K562 (cell line): ENCODE measurements around the gene FAM200B. TPM values are rescaled to one million over a fixed set of nuclear protein-coding genes. Genes with fewer than 3 reads are reported as not detected.

Source experiments
- BDP1 ChIP-seq: IDR thresholded peaks from 3 replicates; pipeline ENCODE4 v1.6.1; 2011; ENCODE audit not compliant: insufficient read length, insufficient read depth
- BHLHE40 ChIP-seq: IDR thresholded peaks from 2 replicates; pipeline ENCODE4 v1.6.1; 2011; ENCODE audit warnings: low read length, improper control_type of control experiment
- CREB1 ChIP-seq, 2 experiments: sonication (generic) in 1 of 2; formaldehyde crosslinking in 1 of 2; IDR thresholded peaks; 2 replicates each; pipeline versions ENCODE4 v1.6.1 to v1.8.0; 2012 to 2022; ENCODE audit warnings: inconsistent platforms in 1 of 2, mild to moderate bottlenecking in 1 of 2, missing genetic modification reagents in 1 of 2, moderate library complexity in 1 of 2
- DMBX1 ChIP-seq: fragments of 250-450 bp; sonication (Bioruptor Pico); IDR thresholded peaks from 2 replicates; pipeline ENCODE4 v1.8.0; 2022; ENCODE audit warnings: inconsistent platforms, mild to moderate bottlenecking, moderate library complexity, borderline replicate concordance
- ELF1 ChIP-seq: fragments of 200-800 bp; sonication (Bioruptor generic); IDR thresholded peaks from 2 replicates; pipeline ENCODE4 v1.6.1; 2016; ENCODE audit warnings: missing genetic modification characterization, missing compliant biosample characterization
- FOXJ3 ChIP-seq: sonication (generic); formaldehyde crosslinking; IDR thresholded peaks from 2 replicates; pipeline ENCODE4 v1.4.0; 2020; ENCODE audit warnings: mild to moderate bottlenecking, missing genetic modification reagents
- IRF2 ChIP-seq: sonication (generic); formaldehyde crosslinking; IDR thresholded peaks from 2 replicates; pipeline ENCODE4 v1.8.1; 2022; ENCODE audit warnings: mild to moderate bottlenecking, missing genetic modification reagents
- NRF1 ChIP-seq, 2 experiments: fragments of 450-650 bp; IDR thresholded peaks in 1 of 2; conservative IDR thresholded peaks in 1 of 2; 2 replicates each; pipeline ENCODE4 v1.6.1; 2014; ENCODE audit warnings: mild to moderate bottlenecking in 2 of 2
- OTX1 ChIP-seq: fragments of 450-650 bp; formaldehyde crosslinking; IDR thresholded peaks from 2 replicates; pipeline ENCODE4 v1.4.0; 2022; ENCODE audit warnings: mild to moderate bottlenecking
- RBM17 ChIP-seq: fragments of 200-400 bp; formaldehyde crosslinking; IDR thresholded peaks from 2 replicates; pipeline ENCODE4 v1.6.1; 2017; ENCODE audit warnings: low read depth, mild to moderate bottlenecking, low read length, borderline replicate concordance
- RFX7 ChIP-seq: fragments of 250-450 bp; sonication (Bioruptor Pico); IDR thresholded peaks from 2 replicates; pipeline ENCODE4 v1.5.1; 2021; ENCODE audit warnings: mild to moderate bottlenecking
- SREBF2 ChIP-seq: sonication (generic); formaldehyde crosslinking; IDR thresholded peaks from 2 replicates; pipeline ENCODE4 v1.4.0; 2020; ENCODE audit warnings: mild to moderate bottlenecking, missing genetic modification reagents
- XRCC5 ChIP-seq: fragments of 200-400 bp; formaldehyde crosslinking; IDR thresholded peaks from 2 replicates; pipeline ENCODE4 v1.6.1; 2017; ENCODE audit warnings: low read depth, mild to moderate bottlenecking, low read length
- ZEB2 ChIP-seq: fragments of 450-650 bp; IDR thresholded peaks from 2 replicates; pipeline ENCODE4 v1.6.1; 2016
- ZFX ChIP-seq: sonication (generic); formaldehyde crosslinking; IDR thresholded peaks from 2 replicates; pipeline ENCODE4 v1.8.0; 2022; ENCODE audit warnings: mild to moderate bottlenecking, missing genetic modification reagents, moderate library complexity
- ZNF121 ChIP-seq: sonication (generic); formaldehyde crosslinking; conservative IDR thresholded peaks from 2 replicates; pipeline ENCODE4 v1.8.0; 2022; ENCODE audit warnings: missing genetic modification reagents
- ZNF274 ChIP-seq: IDR thresholded peaks from 2 replicates; pipeline ENCODE4 v1.6.1; 2011; ENCODE audit warnings: low read depth, mild to moderate bottlenecking, low read length, moderate library complexity, borderline replicate concordance
- ZNF347 ChIP-seq: fragments of 450-650 bp; formaldehyde crosslinking; IDR thresholded peaks from 2 replicates; pipeline ENCODE4 v1.4.0; 2020; ENCODE audit warnings: low read depth, mild to moderate bottlenecking, moderate library complexity
- ZNF589 ChIP-seq: fragments of 200-800 bp; sonication (Bioruptor generic); IDR thresholded peaks from 2 replicates; pipeline ENCODE4 v1.6.1; 2016; ENCODE audit warnings: low read depth, missing genetic modification characterization, missing compliant biosample characterization
- polyA plus RNA-seq, 8 experiments: library from polyadenylated mRNA; depleted of rRNA in 4 of 8; stranded (reverse) in 5 of 8; unstranded in 3 of 8; fragments of >200 nt; fragmentation: Nextera tagmentation in 2 of 8; fragmentation: Illumina TruSeq in 1 of 8; extraction: Ambion mirVana in 2 of 8; extraction: Trizol in 1 of 8; gene quantifications; 2 replicates each; pipeline versions ENCODE4 v1.2.1 to v1.2.3, GENCODE V29; 2011 to 2014; ENCODE audit warnings: inconsistent platforms in 1 of 8, missing spikeins in 1 of 8
- total RNA-seq, 7 experiments: library from RNA; depleted of rRNA in 6 of 7; stranded (reverse); fragments of >200 nt in 6 of 7; fragmentation: Illumina TruSeq in 2 of 7; extraction: Trizol in 2 of 7; gene quantifications; 2 replicates each; pipeline versions ENCODE4 v1.2.1 to v1.2.3, GENCODE V29; 2011 to 2021; ENCODE audit warnings: low replicate concordance in 1 of 7
- TF ChIP-seq, protein P1 (sequence below): fragments of 450-650 bp; formaldehyde crosslinking; IDR thresholded peaks from 2 replicates; pipeline ENCODE4 v1.4.0; 2020; ENCODE audit warnings: mild to moderate bottlenecking, mixed read lengths
- TF ChIP-seq, protein P2 (sequence below), 3 experiments: fragments of 200-800 bp in 1 of 3; sonication (Bioruptor generic) in 1 of 3; sonication (generic) in 1 of 3; formaldehyde crosslinking in 1 of 3; IDR thresholded peaks; 2 replicates each; pipeline versions ENCODE4 v1.6.1 to v1.8.0; 2016 to 2022; ENCODE audit warnings: mild to moderate bottlenecking in 2 of 3, missing compliant biosample characterization in 2 of 3, missing genetic modification characterization in 2 of 3, missing genetic modification reagents in 1 of 3
- TF ChIP-seq, protein P3 (sequence below): sonication (generic); formaldehyde crosslinking; IDR thresholded peaks from 2 replicates; pipeline ENCODE4 v1.8.0; 2022; ENCODE audit warnings: missing genetic modification reagents, mild to moderate bottlenecking, moderate library complexity, borderline replicate concordance

Gene FAM200B
- total and polyA plus RNA-seq, 9 of the 15 experiments (the other 6 are each of a cell fraction or from before 2014, with no cell fraction given): 17.4 to 48.0 (median 25.5) TPM

DNA sequence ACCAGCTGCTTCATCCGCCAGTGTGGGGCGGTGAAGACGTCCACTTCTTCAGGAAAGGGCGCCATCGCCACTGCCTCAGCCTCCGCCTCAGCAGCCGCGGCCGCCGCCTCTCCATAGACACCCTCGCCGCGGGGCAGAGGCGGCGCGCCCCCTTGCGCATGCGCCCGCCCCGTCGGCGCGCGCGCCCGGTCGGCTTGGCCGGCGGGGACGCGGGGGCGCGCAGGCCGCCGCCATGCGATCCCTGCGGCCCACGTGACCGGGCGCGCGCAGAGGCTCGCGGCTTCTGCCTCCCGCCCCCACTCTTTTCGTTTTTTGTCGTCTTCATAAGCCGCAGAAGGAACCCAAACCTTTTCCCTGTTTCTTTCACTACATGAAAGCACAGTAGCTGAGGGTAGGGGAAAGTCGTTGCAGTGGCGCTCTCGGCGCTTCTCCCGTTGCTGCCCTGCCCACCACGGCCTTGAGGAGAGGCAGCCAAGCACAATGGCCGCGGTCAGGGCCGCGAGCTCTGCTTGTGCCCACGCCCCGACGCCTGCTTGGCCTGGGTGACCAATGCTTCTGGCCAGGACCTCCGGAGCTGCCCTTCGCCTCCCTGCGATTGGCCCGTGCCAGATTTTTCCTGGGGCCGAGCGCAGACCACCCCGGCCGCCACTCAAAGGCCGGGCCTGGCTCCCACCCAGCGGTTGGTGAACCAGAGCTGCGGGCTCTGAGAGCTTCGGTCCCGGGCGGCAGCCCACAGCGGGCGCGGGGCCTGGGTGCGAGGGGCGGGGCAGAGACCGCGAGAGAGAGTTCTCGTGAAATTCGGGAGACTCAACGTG is 26.2 kb upstream of the FAM200B start, which contains the start of gene FBXL5 (continued):
- TF ChIP-seq ZEB2 (no peak), OTX1 (CRISPR knock-in tag) (peak; percentile 32; the same call in 1 of the 2 replicates), DMBX1 (CRISPR knock-in tag) (peak; percentile 77), IRF2 (CRISPR knock-in tag) (no peak), CREB1 (IDR thresholded peaks at IDR 0.05) (no peak), CREB1 (CRISPR knock-in tag; IDR thresholded peaks at IDR 0.05) (peak; percentile 32; the same call in 1 of the 2 replicates), ELF1 (tag) (no peak), ZFX (CRISPR knock-in tag) (peak; percentile 88), ZNF274 (no peak), BDP1 (no peak), XRCC5 (no peak), ZNF347 (CRISPR knock-in tag) (0 out of 2 replicates have a peak, but pooled peaks have one; percentile 74), ZNF121 (CRISPR knock-in tag) (0 out of 2 replicates have a peak, but pooled peaks have one; percentile 30), BHLHE40 (peak; percentile 78), RBM17 (no peak), SREBF2 (no peak), RFX7 (CRISPR knock-in tag) (peak; percentile 65; the same call in 1 of the 2 replicates), FOXJ3 (CRISPR knock-in tag) (no peak), ZNF589 (CRISPR knock-in tag) (peak; percentile 91), NRF1 (conservative IDR thresholded peaks at IDR 0.05 in 1 of 2, IDR thresholded peaks at IDR 0.05 in 1 of 2) (peak; percentile 90 to 92)
- TF ChIP-seq, protein P1, sequence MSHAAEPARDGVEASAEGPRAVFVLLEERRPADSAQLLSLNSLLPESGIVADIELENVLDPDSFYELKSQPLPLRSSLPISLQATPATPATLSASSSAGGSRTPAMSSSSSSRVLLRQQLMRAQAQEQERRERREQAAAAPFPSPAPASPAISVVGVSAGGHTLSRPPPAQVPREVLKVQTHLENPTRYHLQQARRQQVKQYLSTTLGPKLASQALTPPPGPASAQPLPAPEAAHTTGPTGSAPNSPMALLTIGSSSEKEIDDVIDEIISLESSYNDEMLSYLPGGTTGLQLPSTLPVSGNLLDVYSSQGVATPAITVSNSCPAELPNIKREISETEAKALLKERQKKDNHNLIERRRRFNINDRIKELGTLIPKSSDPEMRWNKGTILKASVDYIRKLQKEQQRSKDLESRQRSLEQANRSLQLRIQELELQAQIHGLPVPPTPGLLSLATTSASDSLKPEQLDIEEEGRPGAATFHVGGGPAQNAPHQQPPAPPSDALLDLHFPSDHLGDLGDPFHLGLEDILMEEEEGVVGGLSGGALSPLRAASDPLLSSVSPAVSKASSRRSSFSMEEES (CRISPR knock-in tag): peak; percentile 79
- TF ChIP-seq, protein P2, sequence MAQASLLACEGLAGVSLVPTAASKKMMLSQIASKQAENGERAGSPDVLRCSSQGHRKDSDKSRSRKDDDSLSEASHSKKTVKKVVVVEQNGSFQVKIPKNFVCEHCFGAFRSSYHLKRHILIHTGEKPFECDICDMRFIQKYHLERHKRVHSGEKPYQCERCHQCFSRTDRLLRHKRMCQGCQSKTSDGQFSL (CRISPR knock-in tag; IDR thresholded peaks at IDR 0.05): no peak
- TF ChIP-seq, protein P2 (tag; IDR thresholded peaks at IDR 0.05): no peak
- TF ChIP-seq, protein P3, sequence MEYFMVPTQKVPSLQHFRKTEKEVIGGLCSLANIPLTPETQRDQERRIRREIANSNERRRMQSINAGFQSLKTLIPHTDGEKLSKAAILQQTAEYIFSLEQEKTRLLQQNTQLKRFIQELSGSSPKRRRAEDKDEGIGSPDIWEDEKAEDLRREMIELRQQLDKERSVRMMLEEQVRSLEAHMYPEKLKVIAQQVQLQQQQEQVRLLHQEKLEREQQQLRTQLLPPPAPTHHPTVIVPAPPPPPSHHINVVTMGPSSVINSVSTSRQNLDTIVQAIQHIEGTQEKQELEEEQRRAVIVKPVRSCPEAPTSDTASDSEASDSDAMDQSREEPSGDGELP (CRISPR knock-in tag): peak; percentile 66
